Keratinocyte (primary cell): ENCODE data around the gene POLA1.

ENCODE experiments used
- CTCF ChIP-seq, 3 experiments: IDR thresholded peaks in 1 of 3; conservative IDR thresholded peaks in 1 of 3; optimal IDR thresholded peaks in 1 of 3; 2 replicates in 2 of 3; 3 replicates in 1 of 3; pipeline versions ENCODE3 to v1.5.1; 2011; ENCODE audit warnings: low read length in 3 of 3, mild to moderate bottlenecking in 3 of 3, moderate library complexity in 2 of 3, control low read depth in 1 of 3, inconsistent platforms in 1 of 3; ENCODE audit not compliant: insufficient read depth in 2 of 3; ENCODE audit errors: extremely low read depth in 1 of 3
- EZH2 ChIP-seq: IDR thresholded peaks from one replicate; pipeline ENCODE4 v1.6.1; 2012; ENCODE audit warnings: inconsistent platforms, mild to moderate bottlenecking, low read length, moderate library complexity

GRCh38 chrX:24928114-24928513, 234.4 kb downstream of the POLA1 start:
- TF ChIP-seq CTCF (optimal IDR thresholded peaks at IDR 0.05 in 1 of 3, IDR thresholded peaks at IDR 0.05 in 1 of 3, conservative IDR thresholded peaks at IDR 0.05 in 1 of 3; ENCODE audit: extremely low read depth in 1 of 3, insufficient read depth in 2 of 3, low read length in 3 of 3) (no peak), EZH2 (no peak)
